GM18498 (cell line): ENCODE measurements around the gene PDE8A.
"Not testable (repeated sequence)": the region's sequence is repeated elsewhere in the genome, so short reads cannot be mapped to it uniquely, and the experiment has no call there.

Source experiments
- ATAC-seq: cut with Tn5 transposase; IDR thresholded peaks from one replicate; pipeline ENCODE4 v1.9.1; 2021; ENCODE audit warnings: mild to moderate bottlenecking, moderate library complexity; ENCODE audit not compliant: unreplicated experiment

PDE8A gene

GRCh38 chr15:84960391-84961113 is 21.1 kb upstream of the PDE8A start:
- ATAC-seq = no peak

- no peak for ATAC-seq
Observed at GRCh38 chr15:84961114-84961452, 20.6 kb upstream of the PDE8A start.

- no peak for ATAC-seq
Observed at GRCh38 chr15:84961707-84962106, 19.9 kb upstream of the PDE8A start.

- no peak for ATAC-seq
Observed at GRCh38 chr15:84962955-84963354, 18.7 kb upstream of the PDE8A start.

GRCh38 chr15:84967380-84967779 is 14.3 kb upstream of the PDE8A start:
- ATAC-seq = no peak

GRCh38 chr15:84968301-84968700 is 13.4 kb upstream of the PDE8A start:
- no peak for ATAC-seq

GRCh38 chr15:84969257-84969656 is 12.4 kb upstream of the PDE8A start:
- ATAC-seq = no peak

GRCh38 chr15:84970843-84971242 is 10.8 kb upstream of the PDE8A start:
- ATAC-seq = no peak

GRCh38 chr15:84973492-84974460 is 7.9 kb upstream of the PDE8A start:
- no peak for ATAC-seq

GRCh38 chr15:84975871-84976351 is 5.7 kb upstream of the PDE8A start:
- ATAC-seq = no peak

GRCh38 chr15:84976746-84977345 is 4.8 kb upstream of the PDE8A start:
- no peak for ATAC-seq

- ATAC-seq = no peak
Observed at GRCh38 chr15:84979651-84980050, 2.0 kb upstream of the PDE8A start.

GRCh38 chr15:84980196-84981053 is 1.2 kb upstream of the PDE8A start:
- peak; percentile 62 for ATAC-seq

GRCh38 chr15:84981054-84981710 is 474 bp upstream of the PDE8A start:
- ATAC-seq = peak; percentile 72

GRCh38 chr15:84982301-84982920 is 755 bp downstream of the PDE8A start:
- no peak for ATAC-seq

GRCh38 chr15:84983294-84983693 is 1.6 kb downstream of the PDE8A start:
- no peak for ATAC-seq

- ATAC-seq = no peak
Observed at GRCh38 chr15:84983711-84984110, 2.1 kb downstream of the PDE8A start.

GRCh38 chr15:84985158-84985557 is 3.5 kb downstream of the PDE8A start:
- no peak for ATAC-seq

GRCh38 chr15:84987351-84987750 is 5.7 kb downstream of the PDE8A start:
- not testable (repeated sequence) for ATAC-seq
